Body of pancreas (tissue), 4 donors: ENCODE measurements around the gene EFCAB13. TPM values are rescaled to one million over a fixed set of nuclear protein-coding genes. Genes with fewer than 3 reads are reported as not detected.

Source experiments
- ATAC-seq: fragments of 150-250 bp; one replicate; pipeline ENCODE4 v1.9.1; 2016
- DNase-seq, 4 donors: peaks; one replicate each; pipeline ENCODE4 v3.0.0-alpha.2; 2019
- H3K27ac ChIP-seq, 4 donors: fragments of 200-600 bp; sonication (generic); 1 replicate in 3 of 4; 2 replicates in 1 of 4; pipeline versions ENCODE4 v1.5.1 to v1.6.1; 2016 to 2019; ENCODE audit warnings: mild to moderate bottlenecking in 1 of 4, mixed read lengths in 1 of 4, moderate library complexity in 1 of 4
- H3K27me3 ChIP-seq, 2 donors: fragments of 200-600 bp; sonication (generic); one replicate each; pipeline ENCODE4 v1.6.0; 2016; ENCODE audit warnings: mild to moderate bottlenecking in 1 of 2
- H3K36me3 ChIP-seq, 2 donors: fragments of 200-600 bp; sonication (generic); replicated peaks in 1 of 2; 2 replicates each; pipeline ENCODE4 v1.5.1; 2016; ENCODE audit warnings: low read depth in 2 of 2; ENCODE audit not compliant: insufficient read depth in 1 of 2
- H3K4me1 ChIP-seq: fragments of 200-600 bp; sonication (generic); one replicate; pipeline ENCODE4 v1.6.0; 2016
- H3K4me3 ChIP-seq, 2 donors: fragments of 200-600 bp; sonication (generic); 1 replicate in 1 of 2; 2 replicates in 1 of 2; pipeline ENCODE4 v1.5.1; 2016 to 2019
- H3K9me3 ChIP-seq, 3 donors: fragments of 200-600 bp; sonication (generic); 1 replicate in 2 of 3; 2 replicates in 1 of 3; pipeline ENCODE4 v1.5.1; 2016
- CTCF ChIP-seq, 7 experiments: fragments of 450-650 bp in 4 of 7; fragments of 200-600 bp in 3 of 7; sonication (generic) in 3 of 7; IDR thresholded peaks; one replicate each; pipeline ENCODE4 v1.5.1; 2016 to 2019; ENCODE audit warnings: antibody characterized with exemption in 7 of 7
- POLR2A ChIP-seq, 3 donors: fragments of 450-650 bp; IDR thresholded peaks; one replicate each; pipeline ENCODE4 v1.6.1; 2016; ENCODE audit warnings: antibody characterized with exemption in 3 of 3, mild to moderate bottlenecking in 2 of 3
- WGBS, 2 donors: methylation state at CpG; one replicate each; pipeline ENCODE4 v1.1.5; 2017; 5-methylcytosine and 5-hydroxymethylcytosine counted together
- intact Hi-C: fragments of 100-400 bp; cut with DNase I; formaldehyde crosslinking; loops from one replicate; pipeline ENCODE4 v1.15.1; 2023
- total RNA-seq, 2 donors: library from RNA; depleted of rRNA; stranded (reverse); fragments of >200 nt; gene quantifications; one replicate each; pipeline ENCODE4 v1.1.0, GENCODE V29; 2016

The EFCAB13 gene
- total RNA-seq, 2 donors from 2014 or later, result 2.6 to 10.6 TPM

DNA sequence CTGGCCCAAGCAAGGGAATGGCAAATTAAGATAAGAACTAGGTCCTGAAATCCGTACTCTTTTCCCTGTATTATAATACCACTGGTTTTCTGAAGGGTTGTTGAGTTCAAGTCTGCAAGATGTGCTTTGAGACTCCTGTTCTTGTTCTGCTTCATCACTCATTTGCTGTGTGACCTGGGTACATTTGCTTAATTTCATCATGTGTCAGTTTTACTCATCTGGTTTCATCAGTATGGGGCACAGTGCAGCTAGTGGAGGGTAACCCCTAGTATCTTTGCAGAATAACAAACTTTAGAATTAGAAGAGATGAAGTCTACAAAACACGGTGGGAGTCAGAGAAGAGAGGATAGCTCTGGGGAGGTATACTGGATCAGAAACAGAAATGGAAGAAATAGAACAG lies 21.9 kb upstream of the EFCAB13 start:
- DNase-seq (no peak), ATAC-seq (no peak)
- WGBS, 2 donors, result 69 to 83% methylated on average over 2 of the region's 2 CpGs
- intact Hi-C loops, result no loop called here
- TF ChIP-seq POLR2A (IDR thresholded peaks at IDR 0.05), result no peak
- TF ChIP-seq CTCF (IDR thresholded peaks at IDR 0.05), result no peak
- Histone ChIP-seq H3K27me3 (no peaks in the 10 kb centered on the region), H3K9me3 (no peaks in the 10 kb centered on the region), H3K27ac (no peak overlapping the region), H3K4me1 (peaks cover 12% of the 10 kb centered on the region), H3K4me3 (no peak overlapping the region), H3K36me3 (no peaks in the 10 kb centered on the region)

DNA sequence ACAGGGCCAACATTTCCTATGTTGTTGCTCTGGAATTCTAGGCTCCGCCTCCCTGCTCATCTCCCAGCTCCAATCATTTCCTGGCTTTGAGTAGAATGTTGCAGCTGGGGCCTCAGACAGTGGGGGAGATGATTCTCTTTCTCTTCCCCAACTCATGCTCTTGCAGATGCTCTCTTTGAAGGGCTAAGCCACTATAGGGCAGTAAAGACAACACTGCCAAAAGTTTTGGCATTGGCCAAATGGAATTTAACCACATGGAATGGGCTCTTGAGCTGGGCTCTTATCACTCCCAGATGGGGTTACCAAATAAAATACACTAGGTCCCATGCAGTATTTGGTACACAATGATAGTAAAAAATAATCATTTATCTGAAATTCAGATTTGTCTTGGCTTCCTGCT lies 19.6 kb upstream of the EFCAB13 start:
- no peak overlapping the region for H3K27ac ChIP-seq
- H3K4me3 ChIP-seq, result no peak overlapping the region
- intact Hi-C loops, result no loop called here
- H3K9me3 ChIP-seq, result no peaks in the 10 kb centered on the region
- ATAC-seq, result no peak
- no peak for DNase-seq
- H3K4me1 ChIP-seq, result peaks cover 11% of the 10 kb centered on the region
- no peaks in the 10 kb centered on the region for H3K36me3 ChIP-seq
- TF ChIP-seq CTCF (IDR thresholded peaks at IDR 0.05), result no peak
- no peak for TF ChIP-seq POLR2A (IDR thresholded peaks at IDR 0.05)
- 80 to 92% methylated on average over 1 of the region's 1 CpG for WGBS, 2 donors
- H3K27me3 ChIP-seq, result no peaks in the 10 kb centered on the region

GRCh38 chr17:47305302-47305923 lies 18.3 kb upstream of the EFCAB13 start:
- WGBS, 2 donors, result 41 to 52% methylated on average over 4 of the region's 4 CpGs
- H3K9me3 ChIP-seq, result no peaks in the 10 kb centered on the region
- H3K27me3 ChIP-seq, result no peaks in the 10 kb centered on the region
- H3K4me3 ChIP-seq, result no peak overlapping the region
- ATAC-seq (peak; percentile 78), DNase-seq (peak in 1 of 4 donors; percentile 16)
- intact Hi-C loops, result loop anchor here (5.0 kb wide), 1 partner anchor 58 kb away; no protein-coding TSS in a partner anchor
- H3K27ac ChIP-seq, result peak overlapping the region in 2 of 4 donors; percentile 47 to 61
- H3K36me3 ChIP-seq, result no peaks in the 10 kb centered on the region
- TF ChIP-seq POLR2A (IDR thresholded peaks at IDR 0.05) (no peak), CTCF (IDR thresholded peaks at IDR 0.05) (no peak)
- H3K4me1 ChIP-seq, result peaks cover 6% of the 10 kb centered on the region

- intact Hi-C loops, result no loop called here
Measured at GRCh38 chr17:47310186-47310733, 13.5 kb upstream of the EFCAB13 start.

More at GRCh38 chr17:47310186-47310733, 13.5 kb upstream of the EFCAB13 start:
- Histone ChIP-seq H3K27ac (no peak overlapping the region), H3K27me3 (no peaks in the 10 kb centered on the region), H3K4me3 (no peak overlapping the region), H3K9me3 (no peaks in the 10 kb centered on the region), H3K4me1 (peaks cover under 1% of the 10 kb centered on the region), H3K36me3 (no peaks in the 10 kb centered on the region)
- DNase-seq, result no peak
- 42 to 53% methylated on average over 4 of the region's 4 CpGs for WGBS, 2 donors
- no peak for ATAC-seq
- TF ChIP-seq CTCF (IDR thresholded peaks at IDR 0.05) (no peak), POLR2A (IDR thresholded peaks at IDR 0.05) (no peak)
